Neural cell (in vitro differentiated cells): ENCODE data around the gene CTAGE8. TPM values are rescaled to one million over a fixed set of nuclear protein-coding genes. Genes with fewer than 3 reads are reported as not detected.
"Not testable (repeated sequence)": the region's sequence is repeated elsewhere in the genome, so short reads cannot be mapped to it uniquely, and the experiment has no call there.

Source experiments
- H2AFZ ChIP-seq: fragments of 200-600, 300-800 bp; sonication (generic), shearing (Covaris generic); 2 replicates; pipeline ENCODE4 v1.6.0; 2014; ENCODE audit warnings: low read depth, mild to moderate bottlenecking, antibody characterized with exemption, low read length, moderate library complexity
- H3F3A ChIP-seq: fragments of 200-600 bp; shearing (Covaris generic); 2 replicates; pipeline ENCODE4 v1.6.1; 2016; ENCODE audit warnings: mild to moderate bottlenecking, moderate library complexity, mixed read lengths, antibody characterized with exemption, low read length; ENCODE audit not compliant: insufficient read depth, poor library complexity, severe bottlenecking
- H3K27ac ChIP-seq: fragments of 200-600, 300-800 bp; sonication (generic), shearing (Covaris generic); 2 replicates; pipeline ENCODE4 v1.5.1; 2014; ENCODE audit warnings: mild to moderate bottlenecking, low read length, moderate library complexity
- H3K27me3 ChIP-seq: fragments of 300-800, 200-600 bp; sonication (generic), shearing (Covaris generic); 2 replicates; pipeline ENCODE4 v1.6.0; 2014; ENCODE audit warnings: mild to moderate bottlenecking, low read depth, low read length, moderate library complexity; ENCODE audit not compliant: insufficient read depth
- H3K36me3 ChIP-seq: fragments of 300-800, 200-600 bp; sonication (generic), shearing (Covaris generic); 2 replicates; pipeline ENCODE4 v1.5.1; 2014; ENCODE audit warnings: mild to moderate bottlenecking, antibody characterized with exemption, low read length, moderate library complexity; ENCODE audit not compliant: insufficient read depth
- H3K4me2 ChIP-seq: fragments of 300-800, 200-600 bp; sonication (generic), shearing (Covaris generic); 2 replicates; pipeline ENCODE4 v1.6.0; 2014; ENCODE audit warnings: mild to moderate bottlenecking, low read length
- H3K4me3 ChIP-seq: fragments of 300-800, 200-600 bp; sonication (generic), shearing (Covaris generic); 2 replicates; pipeline ENCODE4 v1.5.1; 2014; ENCODE audit warnings: mild to moderate bottlenecking, low read length, moderate library complexity
- H3K79me2 ChIP-seq: fragments of 200-600 bp; shearing (Covaris generic); replicated peaks from 2 replicates; pipeline ENCODE4 v1.6.0; 2014; ENCODE audit warnings: mild to moderate bottlenecking, low read length, moderate library complexity; ENCODE audit not compliant: insufficient read depth
- H3K9ac ChIP-seq: fragments of 300-800, 200-600 bp; sonication (generic), shearing (Covaris generic); 2 replicates; pipeline ENCODE4 v1.6.1; 2016; ENCODE audit warnings: mild to moderate bottlenecking, low read length, mixed read lengths
- H3K9me2 ChIP-seq: fragments of 200-600 bp; shearing (Covaris generic); 2 replicates; pipeline ENCODE4 v1.6.1; 2016; ENCODE audit warnings: mild to moderate bottlenecking, low read length, mixed read lengths; ENCODE audit not compliant: insufficient read depth
- H3K9me3 ChIP-seq: fragments of 200-600, 300-800 bp; sonication (generic), shearing (Covaris generic); 2 replicates; pipeline ENCODE4 v1.6.1; 2016; ENCODE audit warnings: mild to moderate bottlenecking, mixed run types, low read length, moderate library complexity, mixed read lengths
- H4K20me1 ChIP-seq: fragments of 200-600 bp; shearing (Covaris generic); 2 replicates; pipeline ENCODE4 v1.6.1; 2016; ENCODE audit warnings: mild to moderate bottlenecking, mixed run types; ENCODE audit not compliant: insufficient read depth
- CTCF ChIP-seq: fragments of 450-650 bp; IDR thresholded peaks from 2 replicates; pipeline ENCODE4 v1.5.1; 2014; ENCODE audit warnings: antibody characterized with exemption, mild to moderate bottlenecking, moderate library complexity; ENCODE audit not compliant: poor library complexity, severe bottlenecking
- EP300 ChIP-seq: fragments of 450-650 bp; conservative IDR thresholded peaks from 2 replicates; pipeline ENCODE4 v1.6.1; 2014; ENCODE audit warnings: antibody characterized with exemption, mild to moderate bottlenecking, moderate library complexity; ENCODE audit not compliant: poor library complexity, severe bottlenecking
- EZH2 ChIP-seq: fragments of 200-600, 300-800 bp; shearing (Covaris generic), sonication (generic); IDR thresholded peaks from 2 replicates; pipeline ENCODE4 v1.6.1; 2014; ENCODE audit warnings: antibody characterized with exemption, low read length, borderline replicate concordance, mild to moderate bottlenecking; ENCODE audit not compliant: insufficient read depth, poor library complexity, severe bottlenecking
- MXI1 ChIP-seq: fragments of 450-650 bp; conservative IDR thresholded peaks from 2 replicates; pipeline ENCODE4 v1.6.1; 2014; ENCODE audit warnings: antibody characterized with exemption, mild to moderate bottlenecking; ENCODE audit not compliant: poor library complexity, severe bottlenecking
- POLR2AphosphoS5 ChIP-seq: IDR thresholded peaks from 2 replicates; pipeline ENCODE4 v1.6.1; 2012
- RAD21 ChIP-seq: fragments of 450-650 bp; conservative IDR thresholded peaks from 2 replicates; pipeline ENCODE4 v1.6.1; 2014; ENCODE audit warnings: antibody characterized with exemption, mild to moderate bottlenecking, moderate library complexity
- REST ChIP-seq: IDR thresholded peaks from 2 replicates; pipeline ENCODE4 v1.6.1; 2012; ENCODE audit warnings: borderline replicate concordance
- SMC3 ChIP-seq: fragments of 450-650 bp; conservative IDR thresholded peaks from 2 replicates; pipeline ENCODE4 v1.6.1; 2014; ENCODE audit warnings: antibody characterized with exemption, mild to moderate bottlenecking, moderate library complexity; ENCODE audit not compliant: poor library complexity
- TAF1 ChIP-seq: IDR thresholded peaks from 2 replicates; pipeline ENCODE4 v1.6.1; 2012; ENCODE audit warnings: low read depth
- polyA plus RNA-seq: library from polyadenylated mRNA; depleted of rRNA; stranded (reverse); fragments of >200 nt; gene quantifications from 2 replicates; pipeline ENCODE4 v1.2.3, GENCODE V29; 2014

Gene CTAGE8
- polyA plus RNA-seq, 1 donor from 2014 or later, result not detected

GRCh38 chr7:144256112-144256511 lies 13.0 kb downstream of the CTAGE8 start:
- H3K27ac ChIP-seq, result no peak overlapping the region
- H2AFZ ChIP-seq, result no peak overlapping the region
- H3F3A ChIP-seq, result no peaks in the 10 kb centered on the region
- no peak overlapping the region for H3K4me3 ChIP-seq
- no peak overlapping the region for H3K9ac ChIP-seq
- no peaks in the 10 kb centered on the region for H4K20me1 ChIP-seq
- no peak for TF ChIP-seq CTCF
- TF ChIP-seq SMC3, result no peak
- TF ChIP-seq REST, result no peak
- TF ChIP-seq MXI1, result no peak
- TF ChIP-seq EZH2, result no peak
- TF ChIP-seq TAF1, result no peak
- TF ChIP-seq EP300, result no peak
- no peak for TF ChIP-seq RAD21
- no peaks in the 10 kb centered on the region for H3K27me3 ChIP-seq
- no peaks in the 10 kb centered on the region for H3K79me2 ChIP-seq
- no peak overlapping the region for H3K4me2 ChIP-seq
- no peaks in the 10 kb centered on the region for H3K9me3 ChIP-seq
- H3K9me2 ChIP-seq, result no peaks in the 10 kb centered on the region
- H3K36me3 ChIP-seq, result no peaks in the 10 kb centered on the region

GRCh38 chr7:144255471-144255897 lies 13.6 kb downstream of the CTAGE8 start:
- Histone ChIP-seq H3K4me3 (no peak overlapping the region), H2AFZ (no peak overlapping the region), H3K36me3 (no peaks in the 10 kb centered on the region), H3F3A (no peaks in the 10 kb centered on the region), H4K20me1 (no peaks in the 10 kb centered on the region), H3K27me3 (no peaks in the 10 kb centered on the region), H3K9me3 (no peaks in the 10 kb centered on the region), H3K4me2 (no peak overlapping the region), H3K9me2 (no peaks in the 10 kb centered on the region), H3K79me2 (no peaks in the 10 kb centered on the region), H3K27ac (no peak overlapping the region), H3K9ac (no peak overlapping the region)
- TF ChIP-seq MXI1 (no peak), RAD21 (no peak), EZH2 (no peak), TAF1 (no peak), SMC3 (no peak), EP300 (no peak), CTCF (no peak), REST (no peak), POLR2AphosphoS5 (no peak)

GRCh38 chr7:144252307-144252706 lies 16.8 kb downstream of the CTAGE8 start:
- H3K36me3 ChIP-seq, H3K4me2 ChIP-seq, H3K27ac ChIP-seq, H3K9me2 ChIP-seq, H3K79me2 ChIP-seq, H2AFZ ChIP-seq, H3K27me3 ChIP-seq, H3F3A ChIP-seq, H3K9ac ChIP-seq, H4K20me1 ChIP-seq, H3K9me3 ChIP-seq, H3K4me3 ChIP-seq: not testable (repeated sequence)
